MCF 10A (cell line): ENCODE measurements around the gene C2CD4D. TPM values are rescaled to one million over a fixed set of nuclear protein-coding genes. Genes with fewer than 3 reads are reported as not detected.

Experiments
- BruUV-seq: library from RNA; stranded (reverse); fragments of 400-500 nt; replicated peaks from 2 replicates; lab custom pipeline; 2021; lab: Mats Ljungman, UMichigan
- CTCF ChIA-PET: fragments of 300-600 bp; sonication (Branson Sonifier 250); formaldehyde crosslinking; extraction: SDS; loops from one replicate; lab custom pipeline; 2021; ENCODE audit warnings: antibody characterized with exemption, inconsistent platforms; lab: Yijun Ruan, JAX
- POLR2A ChIA-PET: fragments of 300-600, 350-650 bp; sonication (Branson Sonifier 250); formaldehyde crosslinking; extraction: SDS; loops from one replicate; lab custom pipeline; 2020; ENCODE audit warnings: antibody characterized with exemption, inconsistent platforms; lab: Yijun Ruan, JAX
- DNase-seq: peaks from one replicate; pipeline ENCODE4 v3.0.0-alpha.2; 2018; ENCODE audit not compliant: unreplicated experiment
- H3K27ac Mint-ChIP-seq: one replicate; pipeline ENCODE4 v1.8.0; 2022; ENCODE audit warnings: mild to moderate bottlenecking, low read depth, mixed read lengths; ENCODE audit not compliant: unreplicated experiment
- H3K27me3 Mint-ChIP-seq: one replicate; pipeline ENCODE4 v1.8.0; 2022; ENCODE audit warnings: mixed read lengths; ENCODE audit not compliant: insufficient read depth, unreplicated experiment
- H3K36me3 Mint-ChIP-seq: one replicate; pipeline ENCODE4 v1.8.0; 2022; ENCODE audit warnings: mild to moderate bottlenecking, moderate library complexity, mixed read lengths; ENCODE audit not compliant: insufficient read depth, unreplicated experiment
- H3K4me1 Mint-ChIP-seq: one replicate; pipeline ENCODE4 v1.8.0; 2022; ENCODE audit warnings: mixed read lengths; ENCODE audit not compliant: insufficient read depth, unreplicated experiment
- H3K4me3 Mint-ChIP-seq: one replicate; pipeline ENCODE4 v1.8.0; 2022; ENCODE audit warnings: mild to moderate bottlenecking, moderate library complexity, mixed read lengths; ENCODE audit not compliant: unreplicated experiment
- H3K9me3 Mint-ChIP-seq: one replicate; pipeline ENCODE4 v1.8.0; 2022; ENCODE audit warnings: mixed read lengths; ENCODE audit not compliant: unreplicated experiment
- intact Hi-C: fragments of 100-400 bp; cut with micrococcal nuclease; formaldehyde crosslinking; loops from 2 replicates; pipeline ENCODE4 v1.14.1; 2022
- total RNA-seq: library from RNA; stranded (reverse); gene quantifications from 2 replicates; pipeline ENCODE4 v1.2.3, GENCODE V29; 2022
- TF ChIP-seq, protein P1 (sequence below): fragments of 200-600 bp; IDR thresholded peaks from one replicate; pipeline ENCODE4 v1.8.0; 2022; ENCODE audit warnings: antibody characterized with exemption, mild to moderate bottlenecking; ENCODE audit not compliant: unreplicated experiment

Gene C2CD4D
- total RNA-seq, 1 experiment from 2014 or later: not detected

DNA sequence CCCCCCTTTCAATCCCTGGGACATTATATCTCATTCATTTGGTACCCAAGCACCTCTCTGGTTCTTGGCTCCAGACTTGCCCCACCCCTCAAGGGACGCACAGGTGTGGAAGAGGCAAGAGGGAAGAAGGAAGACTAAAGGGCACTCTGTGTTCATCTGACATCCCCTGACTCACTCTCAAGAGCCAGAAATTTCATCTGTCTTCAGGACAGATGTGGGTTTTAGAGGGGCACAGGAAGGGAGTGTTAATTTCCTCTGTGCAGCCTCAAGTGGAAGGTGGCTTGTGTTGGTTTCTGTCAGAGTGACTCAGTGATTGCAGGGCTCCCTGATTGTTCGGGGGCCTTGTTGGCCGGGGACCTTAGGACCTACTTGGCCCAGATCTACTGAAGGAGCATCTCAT lies 2.4 kb downstream of the C2CD4D start:
- H3K9me3 Mint-ChIP-seq: no peaks in the 10 kb centered on the region
- H3K27ac Mint-ChIP-seq: peak overlapping the region; percentile 37
- H3K4me3 Mint-ChIP-seq: no peak overlapping the region
- no peaks in the 10 kb centered on the region for H3K36me3 Mint-ChIP-seq
- intact Hi-C loops: loop anchor here (2.0 to 5.0 kb wide), 2 partner anchors 45 to 640 kb away; partner anchors contain the start of gene TDRKH
- peaks cover 55% of the 10 kb centered on the region for H3K4me1 Mint-ChIP-seq
- TF ChIP-seq, protein P1, sequence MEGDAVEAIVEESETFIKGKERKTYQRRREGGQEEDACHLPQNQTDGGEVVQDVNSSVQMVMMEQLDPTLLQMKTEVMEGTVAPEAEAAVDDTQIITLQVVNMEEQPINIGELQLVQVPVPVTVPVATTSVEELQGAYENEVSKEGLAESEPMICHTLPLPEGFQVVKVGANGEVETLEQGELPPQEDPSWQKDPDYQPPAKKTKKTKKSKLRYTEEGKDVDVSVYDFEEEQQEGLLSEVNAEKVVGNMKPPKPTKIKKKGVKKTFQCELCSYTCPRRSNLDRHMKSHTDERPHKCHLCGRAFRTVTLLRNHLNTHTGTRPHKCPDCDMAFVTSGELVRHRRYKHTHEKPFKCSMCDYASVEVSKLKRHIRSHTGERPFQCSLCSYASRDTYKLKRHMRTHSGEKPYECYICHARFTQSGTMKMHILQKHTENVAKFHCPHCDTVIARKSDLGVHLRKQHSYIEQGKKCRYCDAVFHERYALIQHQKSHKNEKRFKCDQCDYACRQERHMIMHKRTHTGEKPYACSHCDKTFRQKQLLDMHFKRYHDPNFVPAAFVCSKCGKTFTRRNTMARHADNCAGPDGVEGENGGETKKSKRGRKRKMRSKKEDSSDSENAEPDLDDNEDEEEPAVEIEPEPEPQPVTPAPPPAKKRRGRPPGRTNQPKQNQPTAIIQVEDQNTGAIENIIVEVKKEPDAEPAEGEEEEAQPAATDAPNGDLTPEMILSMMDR: no peak
- no peak for DNase-seq
- no peaks in the 10 kb centered on the region for H3K27me3 Mint-ChIP-seq
- POLR2A ChIA-PET: interaction anchor here (0.5 to 2.1 kb wide), 14 partner anchors 9 to 563 kb away, joined by 3 to 8 read pairs (median 4); partner anchors contain the start of genes MRPL9, PSMB4, TDRKH and THEM5
- CTCF ChIA-PET: interaction anchor here (0.5 to 3.4 kb wide), 54 partner anchors 9 to 492 kb away, joined by 3 to 26 read pairs (median 5); partner anchors contain the start of genes CELF3 and MRPL9
- BruUV-seq: no TSS peak

DNA sequence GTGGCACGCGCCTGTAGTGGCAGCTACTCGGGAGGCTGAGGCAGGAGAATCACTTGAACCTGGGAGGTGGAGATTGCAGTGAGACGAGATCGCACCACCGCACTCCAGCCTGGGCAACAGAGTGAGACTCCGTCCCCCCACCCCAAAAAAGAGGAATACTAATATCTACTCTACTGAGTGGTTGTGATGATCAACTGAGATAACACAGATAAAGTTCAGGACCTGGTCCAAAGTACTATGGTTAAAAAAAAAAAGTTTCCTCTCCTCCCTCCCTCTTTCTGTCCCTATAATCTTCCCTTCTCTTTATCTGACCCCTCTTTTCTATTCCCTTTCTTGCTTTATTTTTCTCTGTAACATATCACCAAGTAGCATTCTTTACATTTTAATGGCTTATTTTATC lies 4.0 kb downstream of the C2CD4D start:
- Mint-ChIP-seq H3K9me3 (no peaks in the 10 kb centered on the region), H3K4me3 (no peak overlapping the region), H3K4me1 (peaks cover 64% of the 10 kb centered on the region), H3K27ac (no peak overlapping the region), H3K36me3 (no peaks in the 10 kb centered on the region), H3K27me3 (no peaks in the 10 kb centered on the region)
- intact Hi-C loops: loop anchor here (5.0 kb wide), 1 partner anchor 43 kb away; the partner anchor contains the start of gene TDRKH
- BruUV-seq: no TSS peak
- POLR2A ChIA-PET: interaction anchor here (0.7 to 2.1 kb wide), 11 partner anchors 23 to 436 kb away, joined by 3 to 8 read pairs (median 4); partner anchors contain the start of genes MRPL9, PSMB4 and TDRKH
- CTCF ChIA-PET: interaction anchor here (0.5 to 3.4 kb wide), 79 partner anchors 7 to 685 kb away, joined by 3 to 26 read pairs (median 5); partner anchors contain the start of genes CELF3, MRPL9, RIIAD1 and THEM5
- DNase-seq: no peak
- TF ChIP-seq, protein P1: no peak

DNA sequence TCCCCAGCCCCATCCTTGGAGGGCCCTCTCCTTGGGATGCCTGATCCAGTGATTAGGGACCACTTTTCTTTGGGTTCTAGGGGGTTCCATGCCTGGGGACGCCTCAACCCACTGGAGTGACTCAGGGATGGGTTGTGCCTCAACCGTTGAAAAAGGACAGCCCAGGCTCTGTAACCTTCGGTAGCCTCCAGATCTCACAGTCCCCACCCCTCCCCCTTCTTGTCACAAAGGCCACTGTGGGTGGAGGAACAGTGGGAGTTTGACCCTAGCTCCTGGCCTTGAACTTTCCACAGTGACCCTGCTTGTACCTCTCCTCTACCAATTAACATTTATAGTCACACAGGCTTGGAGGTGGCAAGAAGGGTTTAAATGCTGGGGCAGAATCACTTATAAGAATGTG lies 5.4 kb downstream of the C2CD4D start:
- Mint-ChIP-seq H3K9me3 (no peaks in the 10 kb centered on the region), H3K4me1 (peaks cover 65% of the 10 kb centered on the region), H3K27me3 (no peaks in the 10 kb centered on the region), H3K27ac (no peak overlapping the region), H3K4me3 (no peak overlapping the region), H3K36me3 (no peaks in the 10 kb centered on the region)
- TF ChIP-seq, protein P1: no peak
- POLR2A ChIA-PET: interaction anchor here (0.6 to 1.1 kb wide), 5 partner anchors 24 to 422 kb away, joined by 3 to 4 read pairs (median 3); partner anchors contain the start of gene MRPL9
- DNase-seq: no peak
- BruUV-seq: no TSS peak
- intact Hi-C loops: no loop called here
- CTCF ChIA-PET: interaction anchor here (0.5 to 3.4 kb wide), 15 partner anchors 9 to 493 kb away, joined by 3 to 24 read pairs (median 4); no protein-coding TSS in a partner anchor

DNA sequence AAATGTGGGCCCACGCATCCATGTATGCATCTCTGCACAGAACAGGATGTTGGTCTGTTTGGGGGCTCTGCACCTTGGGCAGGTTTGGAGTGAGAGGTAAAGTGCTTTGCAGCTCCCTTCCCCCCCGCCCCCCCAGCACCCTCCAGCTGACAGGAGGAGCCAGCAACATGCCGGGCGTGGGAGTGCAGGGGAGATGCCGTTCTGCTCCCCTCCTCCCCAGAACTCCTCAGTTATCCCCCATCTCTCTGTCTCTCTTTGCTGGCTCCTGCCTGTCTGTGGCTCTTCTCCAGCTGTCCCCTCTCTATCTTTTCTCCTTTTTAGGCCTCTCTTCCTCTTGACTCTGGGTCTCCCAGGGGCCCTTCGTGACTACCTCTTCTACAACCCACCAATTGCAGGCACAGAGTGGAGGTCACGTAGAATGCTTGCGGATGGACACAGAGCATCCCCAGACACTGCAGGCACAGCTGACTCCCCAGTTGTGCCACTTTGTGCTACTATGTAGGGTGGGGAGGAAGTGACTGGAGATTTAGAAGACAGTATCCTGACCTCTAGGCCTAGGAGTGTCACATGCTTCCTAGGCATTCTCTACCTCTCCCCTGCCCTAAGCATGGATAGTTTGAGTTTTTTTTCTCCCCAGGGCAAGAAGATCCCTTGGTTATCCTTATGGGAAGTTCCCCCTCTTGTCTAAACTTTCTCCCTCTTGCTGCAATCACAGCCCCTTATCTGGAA lies 6.3 kb downstream of the C2CD4D start:
- H3K36me3 Mint-ChIP-seq: no peaks in the 10 kb centered on the region
- H3K27ac Mint-ChIP-seq: peak overlapping the region; percentile 60
- intact Hi-C loops: no loop called here
- H3K9me3 Mint-ChIP-seq: no peaks in the 10 kb centered on the region
- no peaks in the 10 kb centered on the region for H3K27me3 Mint-ChIP-seq
- BruUV-seq: no TSS peak
- TF ChIP-seq, protein P1: no peak
- ChIA-PET POLR2A (interaction anchor here (0.6 to 1.9 kb wide), 10 partner anchors 13 to 507 kb away, joined by 3 to 9 read pairs (median 4); partner anchors contain the start of gene MRPL9), CTCF (interaction anchor here (0.6 to 2.8 kb wide), 17 partner anchors 8 to 240 kb away, joined by 3 to 20 read pairs (median 3); no protein-coding TSS in a partner anchor)
- H3K4me3 Mint-ChIP-seq: peak overlapping the region; percentile 56
- no peak for DNase-seq
- H3K4me1 Mint-ChIP-seq: peaks cover 69% of the 10 kb centered on the region
